HUDEP-2 (cell line): ENCODE measurements around the gene MEIKIN.

Experiments used
- DNase-seq, 76 experiments: peaks; one replicate each; lab custom pipeline; 2025; ENCODE audit not compliant: unreplicated experiment in 76 of 76; lab: John Stamatoyannopoulos, UW

MEIKIN gene

GRCh38 chr5:131945551-131946168 is at the start of gene MEIKIN:
Gene MEIKIN, minus strand, starts transcription at chr5:131945663. Its CDS starts 158 bp downstream, at chr5:131945505.
- no peak for DNase-seq

- DNase-seq: peak in 74 of 76 experiments; percentile 50 to 94 (median 81)
These were observed 49.2 kb upstream of the MEIKIN start for GRCh38 chr5:131994533-131995226.

GRCh38 chr5:131994090-131994489 is 48.6 kb upstream of the MEIKIN start:
- DNase-seq: peak in 1 of 76 experiments; percentile 51

GRCh38 chr5:131993676-131994075 is 48.2 kb upstream of the MEIKIN start:
- no peak for DNase-seq

- DNase-seq: no peak
These were observed 46.9 kb upstream of the MEIKIN start for GRCh38 chr5:131992370-131992769.

GRCh38 chr5:131991593-131992324 is 46.3 kb upstream of the MEIKIN start:
- no peak for DNase-seq

GRCh38 chr5:131990716-131991115 is 45.3 kb upstream of the MEIKIN start:
- no peak for DNase-seq

- no peak for DNase-seq
These were observed 43.1 kb upstream of the MEIKIN start for GRCh38 chr5:131988601-131989000.

- DNase-seq: no peak
These were observed 41.8 kb upstream of the MEIKIN start for GRCh38 chr5:131987251-131987650.

- no peak for DNase-seq
These were observed 40.9 kb upstream of the MEIKIN start for GRCh38 chr5:131986161-131986912.

- no peak for DNase-seq
These were observed 39.6 kb upstream of the MEIKIN start for GRCh38 chr5:131984956-131985665.

- no peak for DNase-seq
These were observed 37.8 kb upstream of the MEIKIN start for GRCh38 chr5:131983244-131983771.

GRCh38 chr5:131981516-131981915 is 36.1 kb upstream of the MEIKIN start:
- no peak for DNase-seq

- DNase-seq: no peak
These were observed 35.2 kb upstream of the MEIKIN start for GRCh38 chr5:131980696-131981095.

GRCh38 chr5:131979816-131980215 is 34.4 kb upstream of the MEIKIN start:
- no peak for DNase-seq

- no peak for DNase-seq
These were observed 31.7 kb upstream of the MEIKIN start for GRCh38 chr5:131977212-131977604.

- DNase-seq: no peak
These were observed 31.1 kb upstream of the MEIKIN start for GRCh38 chr5:131976414-131977211.

- no peak for DNase-seq
These were observed 29.7 kb upstream of the MEIKIN start for GRCh38 chr5:131974956-131975726.

GRCh38 chr5:131974622-131974955 is 29.1 kb upstream of the MEIKIN start:
- DNase-seq: no peak
